Stimulated activated CD4-positive, alpha-beta T cell treated with anti-CD3 and anti-CD28 coated beads, Interleukin-1b, Interleukin-23, amount 100 ng/mL, for 4 hours (primary cell): ENCODE results near the gene SEC24D.
"Not testable (repeated sequence)": the region's sequence is repeated elsewhere in the genome, so short reads cannot be mapped to it uniquely, and the experiment has no call there.

Experiments
- DNase-seq, 2 donors: peaks; one replicate each; pipeline ENCODE4 v3.0.0-alpha.2; 2020; ENCODE audit warnings: low read depth in 2 of 2

Gene SEC24D

DNA sequence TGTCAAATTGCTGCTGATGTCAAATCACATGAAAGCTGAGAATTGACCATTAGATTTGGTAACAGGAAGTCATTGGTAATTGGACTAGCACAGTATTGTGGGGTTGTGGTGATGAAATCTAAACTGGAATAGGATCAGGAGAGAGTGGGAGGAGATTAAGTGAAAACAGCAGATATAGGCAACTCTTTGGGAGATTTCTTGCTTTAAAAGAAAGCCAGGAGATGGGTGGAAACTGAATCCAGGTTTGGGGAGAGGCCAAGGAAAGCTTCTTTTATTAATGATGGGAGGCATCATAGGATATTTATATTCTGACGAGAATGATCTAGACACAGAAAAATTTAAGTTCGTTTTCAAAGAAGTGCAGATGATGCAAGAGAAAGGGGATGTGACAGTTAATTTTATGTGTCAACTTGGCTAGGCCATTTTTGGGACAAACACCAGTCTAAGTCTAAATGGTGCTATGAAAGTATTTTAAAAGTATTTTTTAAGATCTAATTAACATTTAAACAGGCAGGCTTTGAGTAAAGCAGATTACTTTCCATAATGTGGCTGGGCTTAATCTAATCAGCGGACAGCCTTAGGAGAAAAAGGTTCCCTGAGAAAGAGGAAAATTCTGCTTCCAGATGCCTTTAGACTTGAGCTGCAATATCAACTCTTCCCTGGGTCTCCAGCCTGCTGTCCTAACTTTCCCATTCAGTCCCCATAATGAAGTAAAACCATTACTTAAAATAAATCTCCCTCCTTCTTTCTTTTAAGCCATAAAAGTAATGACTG lies 24.7 kb downstream of the SEC24D start:
- no peak for DNase-seq

DNA sequence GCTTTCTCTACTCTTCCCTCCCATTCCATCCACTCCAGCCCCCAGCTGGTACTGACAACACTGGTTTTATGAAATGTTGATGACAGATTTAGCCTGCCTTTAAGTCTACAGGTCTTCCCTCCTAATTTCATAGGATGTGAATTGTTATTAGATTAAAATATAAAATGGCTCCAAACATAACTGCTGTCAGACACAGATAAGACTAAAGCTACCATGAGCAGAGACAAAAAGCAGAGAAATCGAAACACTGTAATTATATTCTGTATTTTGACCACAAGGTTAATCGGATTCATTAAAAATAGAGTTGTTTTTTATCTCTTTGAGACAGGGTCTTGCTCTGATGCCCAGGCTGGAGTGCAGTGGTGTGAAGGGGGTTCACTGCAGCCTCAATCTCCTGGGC lies 28.3 kb downstream of the SEC24D start:
- DNase-seq, result no peak

DNA sequence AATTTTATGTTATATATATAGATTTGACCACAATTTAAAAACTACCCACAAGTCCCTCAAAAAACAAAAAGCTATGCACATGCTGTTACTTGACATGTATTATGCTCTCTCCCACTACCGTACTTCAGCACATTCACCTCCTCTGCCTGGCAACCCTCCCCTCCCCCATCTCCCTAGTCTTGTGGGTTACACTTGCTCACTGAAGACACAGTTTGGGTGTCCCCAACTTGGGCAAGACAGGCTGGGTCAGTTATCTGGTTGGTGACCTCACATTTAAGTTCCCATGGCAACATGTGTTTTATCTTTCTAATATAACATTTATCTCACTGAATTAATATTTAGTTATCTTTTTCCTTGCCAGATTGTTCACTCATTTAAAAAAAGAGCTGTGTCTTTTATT lies 32.7 kb downstream of the SEC24D start:
- DNase-seq, result no peak

DNA sequence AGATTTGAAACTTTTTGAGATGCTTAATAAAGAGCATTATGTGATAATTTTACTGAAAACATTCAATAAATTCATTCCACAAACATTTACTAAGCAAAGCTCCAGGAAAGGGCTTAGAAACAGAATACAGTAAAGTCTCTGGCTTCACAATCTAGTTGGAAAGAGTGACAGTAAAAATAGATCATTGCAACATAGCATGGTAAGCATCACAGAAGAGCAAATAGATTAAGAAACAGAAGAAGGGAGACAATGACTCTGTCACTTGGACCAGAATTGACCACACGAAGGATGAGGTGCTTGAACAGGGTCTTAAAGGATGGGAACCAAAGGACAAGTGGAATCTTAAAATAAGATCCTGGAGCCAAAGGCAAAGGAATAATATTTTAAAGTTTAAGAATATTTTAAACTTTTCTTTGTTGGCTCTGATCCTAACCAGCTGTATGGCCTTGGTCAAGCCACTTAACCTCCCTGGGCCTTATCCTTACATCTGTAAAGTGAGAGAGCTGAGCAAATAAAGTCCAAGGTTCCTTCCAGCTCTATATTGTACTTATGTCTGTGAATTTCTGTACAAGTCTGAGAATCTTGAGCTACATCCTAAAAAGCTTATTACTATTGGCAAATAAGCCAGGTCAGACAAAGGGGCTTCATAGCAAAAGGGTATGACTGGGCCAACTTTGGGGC lies 33.9 kb downstream of the SEC24D start:
- DNase-seq, result no peak

DNA sequence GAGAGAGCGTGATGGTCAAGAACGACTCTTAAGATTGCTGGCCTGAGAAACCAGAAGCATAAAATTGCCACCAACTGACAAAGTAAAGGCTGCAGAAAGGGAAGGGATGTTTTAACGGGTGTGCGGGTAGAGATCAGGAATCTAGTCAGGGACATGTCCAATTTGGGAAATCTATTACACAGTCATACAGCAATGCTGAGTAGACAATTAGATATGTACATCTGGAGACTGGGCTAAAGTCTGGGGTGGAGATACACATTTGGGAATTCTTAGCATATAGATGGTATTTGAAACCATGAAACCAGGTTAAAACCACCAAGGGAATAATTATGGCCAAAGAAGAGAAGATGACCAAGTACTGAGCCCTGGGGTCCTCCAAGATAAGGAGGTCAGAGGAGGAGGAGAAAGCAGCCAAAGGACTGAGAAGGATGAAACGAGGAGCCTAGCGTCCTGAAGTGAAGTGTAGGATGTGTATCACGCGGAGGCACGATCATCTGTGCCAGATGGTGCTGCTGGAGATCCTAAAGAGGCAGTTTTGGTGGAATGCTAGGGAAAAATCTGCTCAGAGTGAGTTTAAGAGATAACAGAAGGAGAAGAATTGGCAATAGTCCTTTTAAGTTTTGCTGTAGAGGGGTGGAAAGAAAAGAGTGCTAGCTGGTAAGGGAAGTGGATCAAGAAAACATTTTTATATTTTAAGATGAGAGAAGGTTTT lies 36.5 kb downstream of the SEC24D start:
- no peak for DNase-seq

DNA sequence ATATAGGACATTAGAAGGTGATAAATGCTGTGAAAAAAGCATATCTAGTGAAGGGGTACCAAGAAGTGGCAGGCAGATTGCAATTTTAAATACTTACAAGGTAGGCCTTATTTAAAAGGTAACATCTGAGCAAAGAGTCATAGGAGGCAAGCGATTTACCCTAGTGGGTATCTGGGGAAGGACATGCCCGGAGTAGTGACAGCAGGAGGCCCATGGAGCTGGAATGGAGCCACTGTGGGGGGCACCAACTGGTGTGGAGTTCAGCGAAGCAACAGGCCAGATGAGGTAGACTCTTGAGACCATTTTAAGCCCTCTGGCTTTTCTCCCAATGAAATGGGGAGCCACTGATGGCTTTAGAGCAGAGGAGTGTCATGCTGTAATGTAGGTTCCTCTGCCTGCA lies 37.3 kb downstream of the SEC24D start:
- DNase-seq, result no peak

DNA sequence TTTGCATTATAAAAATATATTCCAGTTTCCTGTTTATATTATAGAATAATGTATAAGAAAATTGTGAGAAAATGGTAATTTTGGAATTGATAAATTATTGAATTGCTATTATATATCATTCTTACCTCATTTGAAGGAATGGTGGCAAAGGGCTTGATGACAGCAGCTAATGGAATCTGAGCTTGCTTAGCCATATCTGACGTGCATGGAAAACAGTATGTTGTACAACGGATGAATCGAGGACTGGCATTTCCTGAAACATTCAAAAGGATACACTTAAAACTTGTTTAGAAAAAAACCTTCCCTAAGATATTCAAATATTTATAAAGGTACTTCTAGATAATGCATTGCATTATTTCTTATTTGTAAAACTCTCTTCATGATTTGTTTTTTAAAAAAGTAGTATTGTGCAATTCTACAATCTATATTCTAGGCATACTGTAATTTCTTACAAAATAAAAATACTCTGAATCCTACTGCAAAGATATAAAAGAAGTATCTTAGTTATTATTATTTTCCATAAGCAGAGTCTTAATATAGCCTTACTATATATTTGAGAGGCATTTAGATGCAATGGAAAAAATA lies 38.3 kb downstream of the SEC24D start:
- DNase-seq, result no peak

DNA sequence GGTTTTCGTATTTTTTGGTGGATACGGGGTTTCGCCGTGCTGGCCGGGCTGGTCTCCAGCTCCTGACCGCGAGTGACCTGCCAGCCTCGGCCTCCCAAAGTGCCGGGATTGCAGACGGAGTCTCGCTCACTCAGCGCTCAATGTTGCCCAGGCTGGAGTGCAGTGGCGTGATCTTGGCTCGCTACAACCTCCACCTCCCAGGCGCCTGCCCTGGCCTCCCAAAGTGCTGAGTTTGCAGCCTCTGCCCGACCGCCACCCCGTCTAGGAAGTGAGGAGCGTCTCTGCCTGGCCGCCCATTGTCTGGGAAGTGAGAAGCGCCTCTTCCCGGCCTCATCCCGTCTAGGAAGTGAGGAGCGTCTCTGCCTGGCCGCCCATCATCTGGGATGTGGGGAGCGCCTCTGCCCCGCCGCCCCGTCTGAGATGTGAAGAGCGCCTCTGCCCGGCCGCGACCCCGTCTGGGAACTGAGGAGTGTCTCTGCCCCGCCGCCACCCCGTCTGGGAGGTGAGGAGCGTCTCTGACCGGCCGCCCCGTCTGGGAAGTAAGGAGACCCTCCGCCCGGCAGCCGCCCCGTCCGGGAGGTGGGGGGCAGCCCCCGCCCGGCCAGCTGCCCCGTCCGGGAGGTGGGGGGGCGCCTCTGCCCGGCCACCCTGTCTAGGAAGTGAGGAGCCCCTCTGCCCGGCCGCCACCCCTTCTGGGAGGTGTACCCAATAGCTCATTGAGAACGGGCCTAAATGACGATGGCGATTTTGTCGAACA lies 44.1 kb downstream of the SEC24D start:
- not testable (repeated sequence) for DNase-seq

DNA sequence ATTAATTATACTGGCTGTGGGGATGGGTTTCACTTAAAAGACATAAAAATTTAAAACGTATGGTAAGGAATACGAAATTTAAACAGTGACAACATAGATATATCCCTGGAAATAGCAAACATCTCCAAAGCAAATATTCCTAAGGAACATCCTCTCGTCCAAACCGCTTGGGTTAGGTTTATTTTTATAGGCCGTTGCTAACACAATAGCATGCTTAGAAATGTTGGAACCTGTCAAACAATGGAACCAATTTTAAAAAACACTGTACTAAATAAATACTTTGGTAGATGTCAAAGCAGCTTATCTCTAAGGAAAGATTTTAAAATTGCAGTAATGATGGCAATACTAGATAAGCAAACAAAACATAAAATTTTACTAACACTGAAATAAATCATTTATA lies 45.4 kb downstream of the SEC24D start:
- DNase-seq, result no peak

DNA sequence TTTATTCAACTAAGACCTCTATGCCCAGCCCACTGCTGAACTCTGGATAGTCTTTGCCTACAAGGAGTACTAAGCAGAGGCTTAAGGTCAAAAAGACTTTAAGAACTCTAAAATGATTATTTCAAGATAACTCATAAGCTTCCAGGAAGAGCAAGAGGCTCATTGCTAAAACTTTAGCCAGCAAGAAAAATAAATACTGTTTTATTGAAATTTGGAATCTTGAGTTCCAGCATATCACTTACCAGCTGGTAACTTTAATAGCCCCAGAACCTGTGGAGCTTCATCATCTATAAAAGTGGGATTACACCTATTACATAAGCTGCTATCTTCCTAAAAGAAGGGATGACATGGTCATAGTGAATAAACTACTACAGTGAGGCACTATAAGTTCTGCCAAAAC lies 47.0 kb downstream of the SEC24D start:
- no peak for DNase-seq

DNA sequence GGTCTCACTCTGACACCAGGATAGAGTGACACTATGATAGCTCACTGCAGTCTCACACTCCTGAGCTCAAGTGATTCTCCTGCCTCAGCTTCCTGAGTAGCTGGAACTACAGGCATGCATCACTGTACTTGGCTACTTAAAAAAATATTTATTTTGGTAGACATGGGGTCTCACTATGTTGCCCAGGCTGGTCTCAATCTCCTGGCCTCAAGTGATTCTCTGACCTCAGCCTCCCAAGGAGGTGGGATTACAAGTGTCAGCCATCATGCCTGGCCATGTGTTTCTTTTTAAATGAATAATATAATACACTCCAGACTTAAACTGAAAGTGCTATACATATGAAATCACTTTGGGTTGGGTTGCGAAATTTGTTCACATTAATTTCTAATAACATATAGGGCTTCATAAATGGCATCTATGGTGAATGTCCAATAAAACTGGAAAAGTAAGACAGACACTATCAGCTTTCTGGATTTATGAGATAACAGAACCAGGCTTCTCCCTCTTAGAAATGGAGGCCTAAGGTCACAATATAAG lies 48.0 kb downstream of the SEC24D start:
- no peak for DNase-seq

DNA sequence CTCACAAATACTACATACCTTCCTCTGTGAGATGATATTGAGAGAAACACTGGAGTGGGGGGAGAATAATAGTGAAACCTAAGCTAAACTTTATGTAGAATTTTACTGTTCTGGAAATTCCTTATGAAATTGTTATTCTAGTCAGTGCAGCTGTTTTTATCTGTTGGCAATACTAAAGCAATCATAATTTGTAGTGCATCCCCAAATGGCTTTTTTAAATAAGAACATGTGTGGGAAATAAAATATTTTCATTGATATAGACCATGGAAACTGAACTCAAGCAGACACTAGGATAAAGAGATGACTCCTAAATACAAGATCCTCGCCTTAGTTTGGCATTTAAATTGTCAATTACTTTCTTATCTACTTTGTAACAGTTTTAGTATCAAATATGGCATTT lies 51.1 kb downstream of the SEC24D start:
- DNase-seq, result no peak

DNA sequence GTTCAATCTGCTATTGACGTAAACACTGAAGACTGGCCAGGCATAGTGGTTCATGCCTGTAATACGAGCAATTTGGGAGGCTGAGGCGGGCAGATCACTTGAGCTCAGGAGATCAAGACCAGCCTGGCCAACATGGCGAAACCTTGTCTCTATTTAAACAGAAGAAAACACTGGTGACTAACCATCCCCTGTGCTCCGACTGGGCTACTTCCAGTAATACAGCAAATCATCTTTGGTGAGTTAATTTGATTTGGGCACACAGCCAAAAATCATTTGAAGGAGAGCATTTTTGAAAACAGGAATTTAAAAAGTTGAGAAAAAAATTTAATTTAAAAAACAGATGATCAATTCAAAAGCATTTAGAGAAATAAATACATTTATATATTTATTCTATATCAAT lies 52.0 kb downstream of the SEC24D start:
- no peak for DNase-seq

DNA sequence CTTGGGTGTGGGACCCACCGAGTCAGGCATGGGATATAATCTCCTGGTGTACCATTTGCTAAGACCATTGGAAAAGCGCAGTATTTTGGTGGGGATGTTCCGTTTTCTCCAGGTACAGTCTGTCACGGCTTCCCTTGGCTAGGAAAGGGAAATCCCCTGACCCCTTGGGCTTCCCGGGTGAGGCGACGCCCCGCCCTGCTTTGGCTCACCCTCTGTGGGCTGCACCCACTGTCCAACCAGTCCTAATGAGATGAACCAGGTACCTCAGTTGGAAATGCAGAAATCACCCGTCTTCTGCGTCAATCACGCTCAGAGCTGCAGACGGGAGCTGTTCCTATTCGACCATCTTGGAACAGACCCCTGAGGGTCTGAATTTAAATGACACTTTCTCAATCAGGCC lies 53.0 kb downstream of the SEC24D start:
- DNase-seq, result not testable (repeated sequence)

DNA sequence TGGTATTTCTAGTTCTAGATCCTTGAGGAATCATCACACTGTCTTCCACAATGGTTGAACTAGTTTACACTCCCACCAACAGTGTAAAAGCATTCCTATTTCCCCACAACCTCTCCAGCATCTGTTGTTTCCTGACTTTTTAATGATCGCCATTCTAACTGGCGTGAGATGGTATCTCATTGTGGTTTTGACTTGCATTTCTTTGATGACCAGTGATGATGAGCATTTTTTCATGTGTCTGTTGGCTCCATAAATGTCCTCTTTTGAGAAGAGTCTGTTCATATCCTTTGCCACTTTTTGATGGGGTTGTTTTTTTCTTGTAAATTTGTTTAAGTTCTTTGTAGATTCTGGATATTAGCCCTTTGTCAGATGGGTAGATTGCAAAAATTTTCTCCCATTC lies 58.3 kb downstream of the SEC24D start:
- DNase-seq, result not testable (repeated sequence)

DNA sequence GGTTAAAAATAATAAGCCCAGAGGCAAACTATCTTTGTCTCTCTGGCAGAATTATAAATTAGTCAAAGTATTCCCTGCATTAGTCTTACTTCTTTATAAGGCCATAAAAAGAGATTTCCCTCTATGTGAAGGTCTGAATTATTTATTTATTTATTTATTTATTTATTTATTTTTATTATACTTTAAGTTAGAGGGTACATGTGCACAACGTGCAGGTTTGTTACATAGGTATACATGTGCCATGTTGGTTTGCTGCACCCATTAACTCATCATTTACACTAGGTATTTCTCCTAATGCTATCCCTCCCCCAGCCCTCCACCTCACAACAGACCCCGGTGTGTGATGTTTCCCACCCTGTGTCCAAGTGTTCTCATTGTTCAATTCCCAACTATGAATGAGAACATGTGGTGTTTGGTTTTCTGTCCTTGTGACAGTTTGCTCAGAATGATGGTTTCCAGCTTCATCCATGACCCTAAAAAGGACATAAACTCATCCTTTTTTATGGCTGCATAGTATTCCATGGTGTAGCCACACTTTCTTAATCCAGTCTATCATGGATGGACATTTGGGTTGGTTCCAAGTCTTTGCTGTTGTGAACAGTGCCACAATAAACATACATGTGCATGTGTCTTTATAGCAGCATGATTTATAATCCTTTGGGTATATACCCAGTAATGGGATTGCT lies 58.8 kb downstream of the SEC24D start:
- not testable (repeated sequence) for DNase-seq

DNA sequence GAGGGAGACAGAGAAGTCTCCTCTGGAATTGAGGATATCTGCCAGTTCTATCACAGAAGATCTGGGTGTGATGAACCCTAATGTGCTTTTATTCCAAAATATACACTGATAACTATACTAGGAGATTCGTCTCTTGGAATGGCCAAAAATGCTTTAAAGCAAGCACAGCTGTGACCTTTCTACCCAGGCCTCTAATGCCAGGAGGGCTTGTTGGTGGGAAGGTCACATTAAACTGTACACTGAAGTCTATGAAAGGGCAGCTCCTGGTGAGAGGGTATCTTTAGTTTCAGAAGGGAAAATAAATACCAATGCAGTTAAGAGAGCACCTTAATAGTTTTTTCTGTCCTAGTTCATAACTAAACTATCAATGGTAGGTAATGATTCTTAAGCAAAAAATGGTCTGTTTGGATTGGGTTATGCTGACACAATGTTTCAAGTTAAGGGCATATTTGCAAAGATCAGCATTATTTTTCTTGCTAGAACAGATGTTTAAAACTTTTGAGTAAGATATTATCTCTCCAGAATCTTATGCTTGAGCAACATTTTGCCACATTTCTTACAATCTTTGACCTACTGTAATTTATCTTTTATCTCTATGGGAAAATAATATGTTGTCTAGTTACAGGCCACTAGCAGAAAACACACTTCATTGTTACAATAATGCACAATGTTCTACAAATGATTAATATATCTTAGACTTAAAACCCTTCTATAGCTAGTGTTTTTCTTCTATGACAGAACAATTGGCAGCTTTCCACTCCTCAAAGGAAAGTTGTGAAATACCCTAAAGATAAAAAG lies 59.6 kb downstream of the SEC24D start:
- DNase-seq, result no peak

DNA sequence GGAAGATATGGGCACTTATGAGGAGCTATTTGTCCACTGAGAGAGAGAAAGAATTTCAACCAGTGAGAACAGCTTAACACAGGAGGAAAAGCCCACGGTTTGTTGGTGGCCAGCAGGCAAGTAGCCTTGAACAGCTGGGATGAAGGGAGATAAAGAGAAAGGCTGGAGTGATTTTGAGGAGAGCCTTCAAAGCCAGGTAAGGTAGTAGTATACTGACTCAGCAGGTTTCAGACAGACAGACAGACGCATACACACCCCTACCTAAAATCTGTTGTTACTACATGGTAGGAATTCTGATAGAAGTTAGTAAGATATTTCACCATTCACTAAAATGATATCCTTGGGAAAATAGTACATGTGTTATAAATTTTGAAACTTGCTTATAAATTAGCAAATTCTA lies 60.5 kb downstream of the SEC24D start:
- no peak for DNase-seq

DNA sequence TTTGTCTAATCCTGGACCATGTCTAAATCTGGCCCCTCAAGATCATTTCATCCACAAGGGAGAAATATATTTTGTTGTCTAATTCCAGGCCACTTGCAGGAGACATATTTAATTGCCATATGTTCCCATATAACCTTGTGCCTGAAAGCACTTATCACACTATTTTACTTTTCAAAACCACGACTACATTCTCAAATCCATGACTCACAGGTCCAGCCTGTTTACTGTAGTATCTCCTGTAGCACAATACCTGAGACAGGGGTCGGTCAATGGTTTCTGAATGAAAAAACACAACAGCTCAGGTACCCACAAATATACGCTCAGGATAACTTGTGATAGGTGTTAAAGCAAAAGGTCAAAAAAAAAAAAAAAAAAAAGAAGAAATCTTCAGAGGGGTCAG lies 60.9 kb downstream of the SEC24D start:
- DNase-seq, result no peak

DNA sequence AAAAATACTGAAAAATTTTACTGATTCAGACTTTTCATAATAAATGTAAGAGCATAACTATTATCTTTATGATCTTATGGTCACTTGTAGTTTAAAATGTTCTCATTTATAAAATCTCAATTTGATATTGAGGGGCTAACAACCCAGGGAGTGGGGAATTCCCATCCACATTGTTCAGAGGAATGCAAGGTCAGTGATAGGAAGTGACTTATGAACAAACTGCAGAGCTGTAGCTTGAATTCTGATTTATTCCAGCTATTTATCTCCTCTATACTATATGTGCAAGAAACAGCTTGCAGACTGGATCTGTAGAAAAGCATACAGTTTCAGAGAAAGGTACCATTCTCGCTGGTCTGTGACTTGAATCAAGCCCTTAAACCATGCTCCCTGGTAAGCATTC lies 61.6 kb downstream of the SEC24D start:
- DNase-seq, result no peak
